Activated CD4-positive, CD25-positive, alpha-beta regulatory T cell treated with anti-CD3 and anti-CD28 coated beads, Interleukin-2, amount 50 U/mL, for 72 hours (primary cell): ENCODE data around the gene MXRA7.
"Not testable (repeated sequence)": the region's sequence is repeated elsewhere in the genome, so short reads cannot be mapped to it uniquely, and the experiment has no call there.

Experiments used
- DNase-seq: peaks from one replicate; pipeline ENCODE4 v3.0.0; 2021

The MXRA7 gene

DNA sequence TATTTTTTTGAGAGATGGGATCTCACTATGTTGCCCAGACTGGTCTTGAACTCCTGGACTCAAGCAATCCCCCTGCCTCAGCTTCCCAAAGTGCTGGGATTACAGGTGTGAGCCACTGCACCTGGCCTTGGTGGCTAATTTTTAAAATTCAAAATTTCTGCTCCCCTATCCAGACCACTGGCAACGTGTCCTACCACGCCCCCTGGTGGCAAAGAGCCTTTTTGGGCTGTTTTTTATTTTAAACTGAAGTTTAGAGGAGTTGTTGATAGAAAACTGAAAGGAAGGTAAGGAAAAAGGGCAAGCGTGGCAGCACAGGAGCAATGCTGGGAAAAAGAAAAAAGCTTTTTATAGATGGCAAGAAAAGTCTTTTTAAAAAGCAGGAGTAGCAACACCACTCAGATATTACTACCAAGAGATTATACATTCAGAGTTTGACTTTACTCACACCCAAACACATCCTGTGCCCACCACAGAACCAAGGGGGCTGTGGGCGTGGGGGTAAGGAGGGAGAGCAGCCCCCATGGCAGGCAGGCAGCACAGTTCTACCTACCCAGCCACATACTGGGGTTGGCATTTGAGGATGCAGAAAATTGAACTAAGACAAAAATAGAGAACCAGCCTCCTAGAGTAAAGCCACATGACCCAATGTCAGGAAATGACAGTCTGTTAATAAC, 4.2 kb upstream of the MXRA7 start:
- DNase-seq = peak; percentile 74

DNA sequence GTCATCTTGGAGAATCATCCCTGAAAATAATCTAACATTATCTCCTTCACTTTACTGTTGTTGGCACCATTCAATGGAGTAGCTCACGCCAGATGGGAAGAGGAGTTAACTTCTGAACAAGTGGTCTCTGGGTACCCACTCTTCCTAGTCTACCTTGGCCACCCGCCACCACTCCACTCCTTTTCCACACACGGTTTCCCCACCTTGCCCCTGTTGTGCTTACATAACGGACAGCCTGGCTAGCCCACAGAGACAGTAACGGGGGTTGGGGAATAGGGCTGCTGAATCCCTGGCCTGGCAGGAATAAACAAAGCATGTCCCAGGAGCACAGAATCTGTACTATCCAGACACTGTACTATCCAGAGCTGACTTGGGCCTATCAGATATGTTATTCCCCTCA, 3.6 kb upstream of the MXRA7 start:
- DNase-seq = no peak

DNA sequence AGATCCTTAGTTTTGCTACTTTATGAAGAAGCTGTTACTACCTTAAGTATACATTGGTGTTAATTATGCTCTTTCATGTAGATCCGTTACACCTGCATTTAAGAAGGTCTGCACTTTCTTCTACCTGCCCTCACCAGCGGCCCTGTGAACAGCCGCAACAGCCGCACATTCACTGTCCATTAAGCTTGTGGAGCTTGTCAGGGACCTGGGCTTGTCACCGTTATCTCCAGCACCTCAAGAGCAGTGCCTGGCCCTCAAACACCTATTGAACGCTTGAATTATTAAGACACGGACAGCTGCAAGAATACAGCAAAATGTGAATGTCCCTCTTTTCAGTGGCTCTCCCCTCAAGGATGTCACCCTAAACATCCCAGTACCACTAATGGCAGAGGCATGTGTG, 3.0 kb upstream of the MXRA7 start:
- DNase-seq = no peak

DNA sequence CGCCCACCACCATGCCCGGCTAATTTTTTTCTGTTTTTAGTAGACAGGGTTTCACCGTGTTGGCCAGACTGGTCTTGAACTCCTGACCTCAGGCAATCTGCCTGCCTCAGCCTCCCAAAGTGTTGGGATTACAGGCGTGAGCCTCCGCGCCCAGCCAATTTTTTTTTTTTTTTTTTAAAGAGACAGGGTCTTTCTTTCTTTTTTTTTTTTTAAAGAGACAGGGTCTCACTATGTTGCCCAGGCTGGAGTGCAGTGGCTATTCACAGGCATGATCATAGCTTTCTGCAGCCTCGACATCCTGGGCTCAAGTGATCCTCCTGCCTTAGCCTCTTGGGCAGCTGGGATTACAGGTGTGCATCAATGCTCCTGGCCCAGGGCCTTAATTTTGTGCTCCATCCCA, 1.6 kb upstream of the MXRA7 start:
- DNase-seq = not testable (repeated sequence)

DNA sequence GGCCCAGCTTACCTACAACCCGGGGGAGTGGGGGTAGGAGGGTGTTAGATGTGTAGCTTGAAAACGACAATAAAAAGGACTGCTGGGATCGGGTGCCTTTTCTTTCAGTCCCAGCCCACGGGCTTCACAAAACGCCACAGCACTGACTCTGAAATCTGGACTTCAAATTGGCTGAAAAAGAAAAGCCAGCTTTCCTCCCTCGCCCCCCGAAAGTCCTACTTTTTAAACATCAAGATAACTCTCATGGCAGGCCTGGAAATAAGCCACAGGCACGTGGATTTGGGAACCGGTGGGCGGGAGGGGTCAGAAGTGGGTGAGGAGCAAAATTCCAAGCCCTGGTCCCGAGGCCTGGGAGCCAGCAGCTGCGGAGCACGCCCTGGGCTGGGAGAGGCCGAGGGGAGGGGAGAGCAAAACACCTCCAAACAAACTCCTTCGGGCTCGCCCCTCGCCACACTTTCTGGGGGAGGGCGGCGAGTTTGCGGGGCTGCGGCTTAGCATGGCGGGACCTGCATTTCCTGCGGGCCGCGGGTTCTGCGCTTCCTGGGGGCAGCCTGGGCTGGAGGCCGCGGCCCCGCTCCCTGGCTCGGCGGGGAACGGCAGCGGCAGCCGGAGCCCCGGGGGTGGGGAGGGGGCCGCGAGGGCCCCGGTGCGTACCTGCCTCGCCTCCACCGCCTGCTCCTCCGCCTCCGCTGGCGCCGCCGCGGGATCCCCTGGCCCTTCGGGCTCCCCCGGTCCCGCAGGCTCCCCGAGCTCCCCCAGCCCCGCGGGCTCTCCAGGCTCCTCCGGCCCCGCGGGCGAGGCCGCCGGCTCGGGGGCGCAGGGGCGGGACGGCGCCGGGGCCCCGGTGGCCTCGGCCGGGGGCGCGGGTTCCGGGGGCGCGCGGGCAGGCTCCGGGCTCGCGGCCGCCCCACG, 558 bp downstream of the MXRA7 start:
- DNase-seq = not testable (repeated sequence)

DNA sequence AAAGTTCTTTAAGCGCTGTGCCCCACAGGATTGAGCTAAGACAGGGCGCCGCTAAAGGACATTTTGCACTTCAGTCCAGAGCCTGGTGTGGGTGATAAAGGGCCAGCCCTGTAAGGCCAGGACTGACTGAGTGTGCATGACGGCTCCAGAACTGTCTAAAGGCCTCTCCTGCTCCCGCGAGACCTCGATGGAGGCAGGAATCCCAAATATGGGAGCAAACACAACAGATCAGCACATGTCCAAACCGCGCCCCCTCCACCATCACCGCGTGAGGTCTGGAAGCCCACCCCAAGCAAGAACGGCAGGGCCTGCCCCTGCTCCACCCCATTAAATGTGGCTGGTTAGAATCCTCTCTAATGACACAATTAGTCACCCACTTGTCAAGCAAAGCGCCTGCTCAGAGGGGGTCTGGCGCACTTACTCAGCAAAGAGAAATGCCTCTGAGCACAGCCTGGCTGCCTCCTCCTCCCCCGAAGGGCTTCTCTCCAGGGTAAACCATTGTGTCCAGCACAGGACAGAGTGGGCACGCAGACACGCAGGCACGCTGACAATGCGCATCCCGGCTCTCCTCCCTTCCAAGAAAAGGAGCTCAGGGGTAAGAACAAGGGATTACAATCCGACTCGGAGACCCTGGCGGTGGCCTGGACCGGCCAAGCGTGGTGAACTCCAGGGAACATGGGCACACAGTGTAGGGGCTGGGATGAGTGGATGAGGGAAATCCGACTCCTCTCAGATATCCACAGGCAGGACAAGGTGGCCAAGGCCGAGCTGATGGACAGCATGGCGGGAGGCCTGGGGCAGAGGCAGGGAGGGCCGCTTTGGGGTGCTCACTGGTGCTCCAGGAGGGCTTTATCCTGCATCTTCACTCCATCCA, 1.5 kb downstream of the MXRA7 start:
- DNase-seq = no peak

DNA sequence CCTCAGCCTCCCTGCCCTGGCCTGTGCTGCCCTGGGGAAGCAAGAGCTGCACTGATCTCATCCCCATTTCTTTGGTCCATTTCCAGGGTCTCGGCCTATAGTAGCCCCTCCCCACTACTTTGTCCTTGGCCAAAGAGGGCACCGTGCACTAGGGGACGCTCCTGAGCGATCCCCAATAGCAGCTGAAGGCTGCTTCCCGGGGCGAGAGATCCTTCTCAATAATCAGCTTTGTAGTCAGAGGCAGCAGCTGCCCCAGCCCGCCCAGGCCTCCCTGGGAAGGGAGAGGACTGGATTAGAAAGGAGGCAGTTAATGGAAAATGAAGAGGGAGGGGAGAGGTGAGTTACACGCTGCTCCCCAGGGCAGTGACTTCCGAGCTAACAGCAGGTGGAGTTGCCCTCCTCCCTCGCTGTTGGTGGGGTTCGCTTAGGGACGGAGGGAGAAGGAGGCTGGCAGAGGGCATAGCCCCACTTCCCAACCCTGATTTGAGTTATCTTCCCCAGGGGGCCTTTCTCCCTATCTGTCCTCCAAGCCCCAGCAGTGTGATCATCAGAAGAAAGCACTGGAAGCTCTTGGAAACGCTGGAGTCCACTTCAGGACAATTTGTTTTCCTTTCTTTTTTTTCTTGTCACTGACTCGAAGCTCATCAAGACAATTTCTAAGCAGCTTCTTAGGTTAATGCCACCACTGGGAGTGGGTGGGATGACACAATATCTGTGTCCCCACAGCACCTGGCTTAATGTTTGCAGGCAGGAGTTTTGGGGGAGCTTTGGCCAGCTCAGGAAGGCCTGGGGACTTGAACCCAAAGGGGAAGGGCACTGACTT, 2.6 kb downstream of the MXRA7 start:
- DNase-seq = no peak

DNA sequence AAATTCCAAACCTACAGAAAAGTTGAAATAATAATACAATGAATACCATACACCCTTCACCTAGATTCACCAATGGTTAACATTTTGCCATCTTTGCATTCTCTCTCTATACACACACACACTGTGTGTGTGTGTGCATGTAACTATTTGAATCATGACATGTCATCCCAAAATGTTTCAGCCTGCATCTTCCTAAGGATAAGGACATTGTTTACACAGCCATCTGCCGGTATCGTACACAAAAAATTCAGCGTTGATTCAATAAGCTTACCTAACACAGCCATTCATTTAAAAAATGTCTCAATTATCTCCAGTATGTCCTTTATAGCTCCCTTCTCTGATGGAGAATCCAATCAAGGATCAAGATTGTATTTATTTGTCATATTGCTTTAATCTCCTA, 3.9 kb downstream of the MXRA7 start:
- no peak for DNase-seq

DNA sequence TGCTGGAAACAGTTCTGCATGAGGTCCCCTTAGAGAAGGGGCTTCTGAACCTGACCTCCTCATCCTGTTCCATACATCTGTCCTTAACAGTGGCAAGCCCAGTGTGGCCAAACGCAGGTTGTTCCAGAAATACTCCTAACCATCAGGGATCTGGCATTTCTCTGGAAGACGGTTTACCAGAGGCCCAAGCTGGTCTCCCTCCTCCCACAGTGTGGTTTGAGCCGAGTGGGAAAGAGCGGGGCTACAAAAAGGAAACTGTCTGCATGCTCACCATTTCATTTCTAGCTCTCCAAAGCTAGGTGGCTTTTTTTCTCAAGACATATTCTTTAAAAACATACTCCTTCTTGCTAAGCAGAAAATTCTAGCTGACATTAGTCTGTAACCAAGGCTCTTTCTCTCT, 6.0 kb downstream of the MXRA7 start:
- no peak for DNase-seq

DNA sequence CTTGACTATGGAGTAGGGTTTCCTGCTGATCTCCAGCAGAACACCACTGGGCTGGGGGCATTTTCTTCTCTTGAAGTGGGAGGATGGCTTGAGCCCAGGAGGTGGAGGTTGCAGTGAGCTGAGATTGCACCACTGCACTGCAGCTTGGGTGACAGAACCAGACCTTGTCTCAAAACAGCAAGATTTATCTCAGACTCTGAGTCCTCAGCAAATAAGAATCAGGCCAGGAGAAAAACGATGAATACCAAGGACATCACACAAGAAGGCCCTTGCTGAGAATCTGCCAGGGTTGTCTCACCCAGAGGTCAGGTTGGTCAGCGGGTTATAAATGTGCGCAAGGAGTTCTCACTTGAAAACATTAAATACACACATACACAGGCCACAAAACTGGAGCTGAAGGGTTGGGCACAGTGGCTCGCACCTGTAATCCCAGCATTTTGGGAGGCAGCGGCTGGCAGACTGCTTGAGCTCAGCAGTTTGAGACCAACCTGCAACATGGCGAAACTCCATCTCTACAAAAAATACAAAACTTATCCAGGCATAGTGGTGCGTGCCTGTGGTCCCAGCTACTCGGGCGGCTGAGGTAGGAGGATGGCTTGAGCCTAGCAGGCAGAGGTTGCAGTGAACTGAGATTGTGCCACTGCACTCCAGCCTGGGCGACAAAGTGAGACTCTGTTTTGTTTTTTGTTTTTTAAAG, 7.7 kb downstream of the MXRA7 start:
- no peak for DNase-seq

DNA sequence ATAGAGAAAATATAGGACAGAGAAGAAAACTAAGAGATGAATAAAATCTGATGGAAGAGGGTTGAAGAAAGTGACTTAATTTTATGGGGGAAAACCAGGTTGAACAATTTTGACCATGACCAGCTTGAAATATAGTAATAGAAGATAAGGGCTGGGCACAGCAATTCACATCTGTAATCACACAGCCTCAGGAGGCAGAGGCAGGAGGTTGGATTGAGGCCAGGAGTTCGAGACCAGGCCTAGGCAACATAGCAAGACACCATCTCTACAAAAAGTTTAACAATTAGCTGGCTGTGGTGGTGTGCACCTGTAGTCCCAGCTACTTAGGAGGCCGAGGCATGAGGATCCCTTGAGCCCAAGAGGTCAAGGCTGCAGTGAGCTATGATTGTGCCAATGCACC, 8.7 kb downstream of the MXRA7 start:
- no peak for DNase-seq

DNA sequence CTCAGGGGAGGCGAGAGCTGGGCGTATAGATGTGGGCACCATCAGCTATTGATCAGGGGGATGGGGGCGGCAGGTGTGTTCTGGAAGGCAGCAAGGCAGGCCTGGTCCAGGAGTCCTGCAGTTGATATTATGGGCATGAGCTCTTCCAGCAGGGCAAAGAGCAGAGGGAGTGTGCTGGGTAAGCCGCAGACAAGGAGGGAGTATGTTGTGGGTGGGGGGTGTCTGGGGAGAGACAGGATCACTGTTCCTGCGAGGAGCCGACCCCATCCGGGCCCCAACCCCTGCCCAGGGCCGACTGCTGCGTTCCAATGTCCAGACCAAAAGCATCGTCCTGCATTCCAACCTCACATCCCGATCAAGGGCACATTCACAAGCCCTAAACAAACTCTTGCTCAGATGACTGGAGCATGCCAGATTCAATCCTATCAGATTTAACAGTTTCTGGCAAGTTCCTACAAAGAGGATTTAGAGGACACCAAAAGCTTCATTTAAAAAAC, 9.2 kb downstream of the MXRA7 start:
- no peak for DNase-seq

DNA sequence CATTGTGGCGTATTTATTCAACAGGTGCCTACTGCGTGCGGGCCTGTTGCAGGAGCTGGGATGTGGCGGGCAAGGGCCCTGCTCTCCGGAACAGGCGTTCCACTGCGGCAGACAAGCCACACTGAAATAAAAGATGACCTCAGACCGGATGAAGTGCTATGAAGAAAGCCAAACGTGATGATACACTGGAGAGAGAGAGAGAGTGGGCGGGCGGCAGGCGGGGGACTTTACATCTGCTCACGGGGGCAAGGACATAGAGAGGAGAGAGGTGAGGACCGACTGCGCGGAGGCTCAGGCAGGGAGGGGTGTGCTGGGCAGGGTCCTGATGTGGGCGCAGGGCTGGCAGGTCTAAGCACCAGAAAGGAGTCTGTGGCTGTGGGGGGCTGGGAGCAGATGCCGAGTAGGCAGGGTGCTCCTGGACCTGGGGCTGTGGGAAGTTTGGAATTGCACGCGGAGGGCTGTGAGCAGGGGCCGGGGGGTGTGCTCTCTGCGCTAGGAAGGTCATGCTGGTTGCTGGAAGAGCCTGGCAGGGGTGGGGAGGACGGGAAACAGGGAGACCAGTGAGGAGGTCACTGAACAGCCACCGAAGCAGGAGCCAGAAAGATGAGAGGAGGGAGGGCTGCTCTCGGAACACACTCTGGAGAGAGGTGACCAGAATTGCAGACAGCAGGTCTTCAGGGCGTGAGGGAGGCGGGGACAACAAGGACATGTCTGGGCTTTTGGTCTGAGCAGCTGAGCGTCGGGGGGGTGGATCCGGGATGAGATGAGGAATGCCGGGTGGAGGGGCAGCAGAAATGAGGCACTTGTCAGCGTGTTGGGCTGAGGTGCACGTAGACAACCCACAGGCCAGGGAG, 9.9 kb downstream of the MXRA7 start:
- no peak for DNase-seq

DNA sequence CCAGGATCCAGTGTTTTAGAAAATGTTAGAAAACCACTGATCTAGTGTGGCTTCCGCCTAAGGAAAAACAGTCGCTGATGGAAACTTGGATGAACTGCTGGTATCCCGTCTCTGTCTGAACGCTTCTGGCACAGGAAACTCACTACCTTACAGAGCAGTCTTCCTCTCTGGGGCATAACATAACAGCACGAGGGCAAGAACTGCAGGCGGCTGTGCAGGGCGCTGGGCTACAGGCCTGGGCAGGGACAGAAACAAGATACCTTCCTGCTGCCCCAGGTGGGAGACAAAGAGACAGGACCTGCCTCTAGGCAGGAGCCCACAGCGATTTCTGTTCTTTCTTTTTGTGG, 10.5 kb downstream of the MXRA7 start:
- no peak for DNase-seq

DNA sequence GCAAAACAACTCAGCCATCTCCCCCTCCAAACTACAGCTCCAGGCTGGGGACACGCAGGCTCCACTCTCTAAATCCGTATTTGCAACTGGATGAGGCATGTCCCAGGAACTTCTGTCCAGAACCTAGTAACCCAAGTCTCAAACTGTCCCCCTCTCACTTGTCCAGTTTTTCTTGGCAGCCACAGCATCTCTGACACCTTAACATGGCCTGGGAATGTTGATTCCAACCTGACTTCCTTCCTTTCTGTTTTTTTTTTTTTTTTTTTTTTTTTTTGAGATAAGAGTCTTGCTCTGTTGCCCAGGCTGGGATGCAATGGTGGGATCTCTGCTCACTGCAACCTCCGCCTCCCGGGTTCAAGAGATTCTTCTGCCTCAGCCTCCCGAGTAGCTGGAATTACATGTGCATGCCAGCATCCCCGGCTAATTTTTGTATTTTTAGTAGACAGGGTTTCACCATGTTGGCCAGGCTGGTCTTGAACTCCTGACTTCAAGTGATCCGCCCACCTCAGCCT, 12.2 kb downstream of the MXRA7 start:
- not testable (repeated sequence) for DNase-seq

DNA sequence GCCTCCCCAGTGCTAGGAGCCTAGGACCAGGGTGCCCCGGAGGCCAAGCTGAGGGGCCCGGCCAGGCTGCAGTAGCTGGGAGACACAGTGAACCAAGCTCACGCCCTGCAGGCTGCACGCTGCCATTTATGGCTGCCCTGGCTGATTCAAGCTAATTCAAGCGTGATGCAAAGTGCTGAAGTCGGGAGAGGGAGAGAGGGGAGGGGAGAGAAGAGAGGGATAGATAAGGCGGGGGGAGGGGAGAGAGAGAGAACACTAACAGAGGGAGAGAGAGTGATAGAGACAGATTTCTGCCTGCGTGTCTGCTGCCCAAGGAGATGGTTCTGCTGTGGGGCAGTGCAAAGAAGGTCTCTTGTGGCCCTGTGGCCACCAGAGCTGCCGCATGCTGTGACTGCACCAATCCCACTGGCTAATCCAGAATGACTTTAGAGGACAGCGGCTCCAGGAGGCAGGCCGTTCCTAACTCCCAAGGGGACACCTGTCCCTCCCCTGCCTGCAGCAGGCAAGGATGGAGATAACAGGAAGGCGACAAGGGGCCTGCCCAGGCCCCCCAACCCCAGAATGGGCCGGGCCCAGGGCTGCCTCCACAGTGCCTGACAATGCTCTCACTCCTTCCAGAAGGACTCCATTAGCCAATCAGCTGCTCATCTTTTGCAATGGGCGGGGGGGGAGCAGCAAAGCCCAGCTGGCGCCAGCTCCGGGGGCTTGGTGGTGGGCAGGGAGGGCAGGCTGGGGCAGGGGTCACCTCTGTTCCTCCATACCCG, 12.9 kb downstream of the MXRA7 start:
- no peak for DNase-seq

DNA sequence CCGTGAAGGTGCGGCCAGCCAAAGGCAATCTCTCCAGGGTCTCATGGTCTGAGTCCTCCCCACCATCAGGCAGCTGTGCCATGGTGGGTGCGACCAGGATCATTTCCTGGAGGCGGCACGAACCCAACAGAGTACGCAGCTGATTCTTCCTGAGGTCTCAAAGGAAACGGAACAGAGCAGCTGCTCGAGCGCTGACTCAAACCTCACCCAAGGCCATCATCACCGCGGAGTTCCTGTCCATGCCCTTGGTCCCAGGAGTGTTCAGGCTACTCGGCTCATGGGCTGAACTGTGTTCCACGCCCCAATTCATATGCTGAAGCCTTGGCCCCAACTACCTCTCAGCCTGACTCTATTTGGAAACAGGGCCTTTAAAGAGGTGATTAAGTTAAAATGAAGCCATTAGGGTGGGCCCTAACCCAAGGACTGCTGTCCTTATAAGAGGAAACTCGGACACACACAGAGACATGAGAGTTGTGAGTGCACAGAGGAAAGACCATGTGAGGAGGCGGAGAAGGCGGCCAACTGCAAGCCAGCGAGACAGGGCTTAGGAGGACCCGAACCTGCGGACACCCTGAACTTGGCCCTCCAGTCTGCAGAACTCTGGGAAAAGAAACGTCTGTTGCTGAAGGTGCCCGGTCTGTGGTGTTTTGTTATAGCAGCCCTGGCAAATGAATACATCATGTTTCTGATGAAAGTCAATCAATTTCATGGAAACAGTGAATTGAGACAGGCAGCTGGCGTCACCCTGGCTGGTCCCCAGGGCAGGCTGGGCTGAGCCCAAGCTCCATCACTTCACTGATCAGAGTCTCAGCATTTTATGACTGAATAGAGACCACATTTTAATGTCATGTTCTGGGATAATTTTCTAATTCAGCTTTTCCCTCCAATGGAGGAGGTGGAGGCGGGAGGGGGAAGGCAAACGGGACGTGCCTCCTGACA, 13.7 kb downstream of the MXRA7 start:
- no peak for DNase-seq

DNA sequence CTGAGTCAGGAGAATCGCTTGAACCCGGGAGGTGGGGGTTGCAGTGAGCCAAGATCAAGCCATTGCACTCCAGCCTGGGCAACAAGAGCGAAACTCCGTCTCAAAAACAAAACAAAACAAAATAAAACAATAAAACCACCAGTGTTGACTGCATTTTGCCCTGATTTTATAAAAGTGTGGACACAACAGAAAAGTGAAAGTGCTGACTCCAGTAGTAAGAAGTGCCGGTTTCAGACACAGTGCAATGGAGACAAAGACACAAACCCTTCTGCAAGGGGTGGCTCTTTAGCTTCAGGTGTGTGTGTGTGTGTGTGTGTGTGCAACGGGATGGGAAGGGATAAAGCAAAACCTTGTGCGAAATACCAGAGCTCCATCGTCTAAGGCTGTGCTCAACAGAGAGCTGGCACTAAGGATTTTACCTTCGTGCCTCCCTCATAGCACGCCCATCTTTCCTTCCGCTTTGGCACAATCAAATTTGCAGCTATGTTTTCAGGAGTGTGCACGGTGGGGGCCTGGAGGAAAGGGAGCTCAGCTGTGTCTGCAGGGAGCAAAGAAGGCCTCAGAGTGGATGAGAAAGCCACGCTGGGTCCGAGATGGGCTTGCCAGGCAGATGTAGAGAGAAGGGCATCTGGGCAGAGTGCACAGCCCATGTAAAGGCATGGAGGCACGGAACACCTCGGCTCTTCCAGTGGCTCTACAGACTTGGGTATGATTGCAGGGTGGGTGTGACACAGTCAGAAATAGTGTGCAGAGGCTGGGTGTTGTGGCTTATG, 15.5 kb downstream of the MXRA7 start:
- no peak for DNase-seq
